ENCODE results near the gene CDX1. TPM values are rescaled to one million over a fixed set of nuclear protein-coding genes. Genes with fewer than 3 reads are reported as not detected.

The CDX1 gene
- total RNA-seq, 2 donors from 2014 or later, result 299 to 498 TPM

GRCh38 chr5:150132740-150133139 is 33.8 kb upstream of the CDX1 start:
- TF ChIP-seq CTCF (IDR thresholded peaks at IDR 0.05), result no peak
- Histone ChIP-seq H3K4me3 (no peak overlapping the region), H3K4me1 (no peaks in the 10 kb centered on the region), H3K36me3 (no peaks in the 10 kb centered on the region), H3K27ac (no peak overlapping the region), H3K27me3 (no peaks in the 10 kb centered on the region), H3K9me3 (no peaks in the 10 kb centered on the region), H3K9ac (ENCODE audit: low read depth in 2 of 2, low read length in 2 of 2) (no peak overlapping the region)
- DNase-seq, result no peak
- intact Hi-C loops (cut with DNase I), result loop anchor here (5.0 to 10.0 kb wide), 2 partner anchors 210 to 302 kb away; no protein-coding TSS in a partner anchor

- H3K9ac ChIP-seq (ENCODE audit: low read depth in 2 of 2, low read length in 2 of 2), result no peak overlapping the region
- no peak for TF ChIP-seq CTCF (IDR thresholded peaks at IDR 0.05)
- H3K4me1 ChIP-seq, result no peaks in the 10 kb centered on the region
- intact Hi-C loops (cut with DNase I), result loop anchor here (5.0 to 10.0 kb wide), 2 partner anchors 209 to 301 kb away; no protein-coding TSS in a partner anchor
- no peak overlapping the region for H3K27ac ChIP-seq
- DNase-seq, result no peak
- H3K36me3 ChIP-seq, result no peaks in the 10 kb centered on the region
- no peak overlapping the region for H3K4me3 ChIP-seq
- no peaks in the 10 kb centered on the region for H3K9me3 ChIP-seq
- no peaks in the 10 kb centered on the region for H3K27me3 ChIP-seq
Observed at GRCh38 chr5:150133581-150134197, 32.9 kb upstream of the CDX1 start.

- intact Hi-C loops (cut with DNase I), result loop anchor here (5.0 to 10.0 kb wide), 2 partner anchors 208 to 301 kb away; no protein-coding TSS in a partner anchor
- Histone ChIP-seq H3K36me3 (no peaks in the 10 kb centered on the region), H3K4me3 (no peak overlapping the region), H3K9ac (ENCODE audit: low read depth in 2 of 2, low read length in 2 of 2) (no peak overlapping the region), H3K27me3 (no peaks in the 10 kb centered on the region), H3K4me1 (no peaks in the 10 kb centered on the region), H3K9me3 (no peaks in the 10 kb centered on the region), H3K27ac (no peak overlapping the region)
- no peak for DNase-seq
- no peak for TF ChIP-seq CTCF (IDR thresholded peaks at IDR 0.05)
Observed at GRCh38 chr5:150134198-150134588, 32.4 kb upstream of the CDX1 start.

- no peaks in the 10 kb centered on the region for H3K27me3 ChIP-seq
- no peak for DNase-seq
- H3K9me3 ChIP-seq, result no peaks in the 10 kb centered on the region
- no peak overlapping the region for H3K27ac ChIP-seq
- no peak for TF ChIP-seq CTCF (IDR thresholded peaks at IDR 0.05)
- no peaks in the 10 kb centered on the region for H3K4me1 ChIP-seq
- no peak overlapping the region for H3K9ac ChIP-seq (ENCODE audit: low read depth in 2 of 2, low read length in 2 of 2)
- H3K36me3 ChIP-seq, result no peaks in the 10 kb centered on the region
- no peak overlapping the region for H3K4me3 ChIP-seq
- intact Hi-C loops (cut with DNase I), result loop anchor here (10.0 kb wide), 1 partner anchor 299 kb away; no protein-coding TSS in a partner anchor
Observed at GRCh38 chr5:150135557-150136304, 30.8 kb upstream of the CDX1 start.

- H3K9ac ChIP-seq (ENCODE audit: low read depth in 2 of 2, low read length in 2 of 2), result no peak overlapping the region
- no peak for TF ChIP-seq CTCF (IDR thresholded peaks at IDR 0.05)
- no peaks in the 10 kb centered on the region for H3K36me3 ChIP-seq
- no peaks in the 10 kb centered on the region for H3K9me3 ChIP-seq
- DNase-seq, result no peak
- intact Hi-C loops (cut with DNase I), result loop anchor here (10.0 kb wide), 1 partner anchor 298 kb away; no protein-coding TSS in a partner anchor
- no peaks in the 10 kb centered on the region for H3K4me1 ChIP-seq
- H3K27me3 ChIP-seq, result no peaks in the 10 kb centered on the region
- no peak overlapping the region for H3K27ac ChIP-seq
- no peak overlapping the region for H3K4me3 ChIP-seq
Observed at GRCh38 chr5:150136305-150137167, 30.0 kb upstream of the CDX1 start.

All from colonic mucosa (tissue), 4 donors.